ENCODE data around the gene NTM.

Gene NTM

DNA sequence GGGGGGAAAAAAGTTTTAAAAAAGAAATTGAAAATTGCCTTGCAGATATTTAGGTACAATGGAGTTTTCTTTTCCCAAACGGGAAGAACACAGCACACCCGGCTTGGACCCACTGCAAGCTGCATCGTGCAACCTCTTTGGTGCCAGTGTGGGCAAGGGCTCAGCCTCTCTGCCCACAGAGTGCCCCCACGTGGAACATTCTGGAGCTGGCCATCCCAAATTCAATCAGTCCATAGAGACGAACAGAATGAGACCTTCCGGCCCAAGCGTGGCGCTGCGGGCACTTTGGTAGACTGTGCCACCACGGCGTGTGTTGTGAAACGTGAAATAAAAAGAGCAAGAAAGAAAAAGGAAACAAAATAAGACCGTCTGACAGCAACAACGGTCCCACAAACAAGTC, 964.9 kb downstream of the NTM start:
- no peak for DNase-seq (ENCODE audit: insufficient read length, low spot score)
- no peak for TF ChIP-seq CTCF (IDR thresholded peaks at IDR 0.05; ENCODE audit: insufficient read depth, missing control alignments)
- no peak for FAIRE-seq

- DNase-seq (ENCODE audit: insufficient read length, low spot score) (no peak), FAIRE-seq (no peak)
- TF ChIP-seq CTCF (IDR thresholded peaks at IDR 0.05; ENCODE audit: insufficient read depth, missing control alignments): no peak
Measured at GRCh38 chr11:132336781-132337535, 966.5 kb downstream of the NTM start.

DNA sequence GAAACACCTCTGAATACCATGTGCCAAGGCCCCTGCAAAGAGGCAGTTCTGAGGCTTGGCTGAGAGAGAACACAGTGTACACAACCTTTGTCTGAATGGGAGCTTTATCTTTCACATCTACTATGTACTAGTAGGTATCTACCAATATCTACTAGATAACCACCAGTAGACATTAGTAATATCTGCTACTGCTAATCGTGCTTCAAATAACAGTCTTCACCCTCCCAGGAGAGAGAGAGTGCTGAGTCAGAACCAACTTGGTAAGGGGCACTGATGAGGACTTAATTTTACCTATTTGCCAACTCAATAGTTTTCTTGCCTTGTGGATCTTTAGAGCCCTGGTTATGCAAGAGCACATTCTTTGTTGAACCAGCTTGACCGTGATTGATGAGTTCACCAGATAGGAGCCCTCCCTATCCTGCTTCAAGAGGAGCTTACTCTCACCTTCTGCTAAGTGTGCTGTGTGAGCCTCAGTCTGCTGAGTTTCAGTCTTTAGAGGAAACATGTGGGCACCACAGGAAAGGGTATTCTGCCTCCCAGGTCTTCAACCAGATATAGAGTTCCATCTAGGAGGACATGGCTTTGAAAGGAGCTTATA, 967.5 kb downstream of the NTM start:
- no peak for FAIRE-seq

GRCh38 chr11:132342408-132342807, 972.0 kb downstream of the NTM start:
- no peak for TF ChIP-seq CTCF (IDR thresholded peaks at IDR 0.05; ENCODE audit: insufficient read depth, missing control alignments)
- FAIRE-seq: no peak
- no peak for DNase-seq (ENCODE audit: insufficient read length, low spot score)

More for the DNA sequence above, 967.5 kb downstream of the NTM start:
- DNase-seq (ENCODE audit: insufficient read length, low spot score): no peak
- no peak for TF ChIP-seq CTCF (IDR thresholded peaks at IDR 0.05; ENCODE audit: insufficient read depth, missing control alignments)

GRCh38 chr11:132343445-132344175, 973.2 kb downstream of the NTM start:
- DNase-seq (ENCODE audit: insufficient read length, low spot score) (no peak), FAIRE-seq (no peak)
- TF ChIP-seq CTCF (IDR thresholded peaks at IDR 0.05; ENCODE audit: insufficient read depth, missing control alignments): no peak

DNA sequence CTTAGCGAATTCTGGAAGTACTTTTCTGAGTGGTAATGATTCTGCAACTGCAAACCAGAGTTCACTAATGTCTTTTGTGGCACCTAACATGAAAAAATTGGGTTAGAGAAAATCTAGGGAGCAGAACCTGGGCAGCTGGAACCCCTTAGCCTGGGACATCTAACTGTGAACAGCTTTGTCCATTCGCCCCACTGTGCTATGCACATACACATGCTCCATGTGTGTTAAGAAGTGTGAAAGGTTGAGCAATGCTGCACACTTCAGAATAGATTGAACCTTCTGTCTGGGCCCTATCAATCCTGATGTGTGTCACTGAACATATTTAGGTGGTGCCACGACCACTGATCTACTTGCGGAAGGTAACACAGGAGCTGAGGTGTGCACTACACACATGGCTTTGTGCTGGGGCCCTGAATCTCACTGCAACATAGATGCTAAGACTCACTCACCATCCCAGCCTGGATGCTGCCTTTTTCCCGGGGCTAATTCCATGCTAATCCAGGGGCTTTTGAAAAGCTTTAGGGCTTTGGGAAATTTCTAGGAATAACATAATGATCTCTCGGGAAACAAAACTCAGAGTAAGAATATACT, 976.2 kb downstream of the NTM start:
- FAIRE-seq: no peak
- no peak for DNase-seq (ENCODE audit: insufficient read length, low spot score)
- TF ChIP-seq CTCF (IDR thresholded peaks at IDR 0.05; ENCODE audit: insufficient read depth, missing control alignments): no peak
